Hepatocyte (in vitro differentiated cells): ENCODE results near the gene SPR. TPM values are rescaled to one million over a fixed set of nuclear protein-coding genes. Genes with fewer than 3 reads are reported as not detected.

Source experiments
- DNase-seq: peaks from one replicate; pipeline ENCODE4 v3.0.0-alpha.2; 2016; ENCODE audit warnings: low spot score
- H2AFZ ChIP-seq: fragments of 200-600 bp; sonication (generic); 2 replicates; pipeline ENCODE4 v1.6.0; 2016; ENCODE audit warnings: antibody characterized with exemption, mild to moderate bottlenecking
- H3K27ac ChIP-seq: fragments of 200-600 bp; sonication (generic); 2 replicates; pipeline ENCODE4 v1.5.1; 2016; ENCODE audit warnings: mild to moderate bottlenecking
- H3K27me3 ChIP-seq: fragments of 200-600 bp; sonication (generic); 2 replicates; pipeline ENCODE4 v1.6.1; 2016
- H3K36me3 ChIP-seq: fragments of 200-600 bp; sonication (generic); replicated peaks from 2 replicates; pipeline ENCODE4 v1.5.1; 2016; ENCODE audit warnings: low read depth; ENCODE audit not compliant: insufficient read depth
- H3K4me1 ChIP-seq: fragments of 200-600 bp; sonication (generic); 2 replicates; pipeline ENCODE4 v1.5.1; 2016; ENCODE audit warnings: mild to moderate bottlenecking, moderate library complexity; ENCODE audit not compliant: insufficient read depth
- H3K4me2 ChIP-seq: fragments of 200-600 bp; sonication (generic); 2 replicates; pipeline ENCODE4 v1.6.0; 2016
- H3K4me3 ChIP-seq: fragments of 200-600 bp; sonication (generic); 2 replicates; pipeline ENCODE4 v1.5.1; 2016; ENCODE audit warnings: mild to moderate bottlenecking
- H3K79me2 ChIP-seq: fragments of 200-600 bp; sonication (generic); 2 replicates; pipeline ENCODE4 v1.6.0; 2017; ENCODE audit warnings: mild to moderate bottlenecking
- H3K9me2 ChIP-seq: fragments of 200-600 bp; sonication (generic); replicated peaks from 2 replicates; pipeline ENCODE4 v1.6.0; 2017; ENCODE audit warnings: mild to moderate bottlenecking; ENCODE audit not compliant: insufficient read depth
- H3K9me3 ChIP-seq: fragments of 200-600 bp; sonication (generic); 2 replicates; pipeline ENCODE4 v1.5.1; 2016; ENCODE audit warnings: low read depth, mild to moderate bottlenecking
- H4K20me1 ChIP-seq: fragments of 200-600 bp; sonication (generic); 2 replicates; pipeline ENCODE4 v1.6.0; 2016; ENCODE audit warnings: mild to moderate bottlenecking; ENCODE audit not compliant: insufficient read depth, poor library complexity, severe bottlenecking
- EZH2 ChIP-seq: fragments of 200-600 bp; sonication (generic); IDR thresholded peaks from 2 replicates; pipeline ENCODE4 v1.6.1; 2016; ENCODE audit warnings: antibody characterized with exemption, mild to moderate bottlenecking, borderline replicate concordance
- EZH2phosphoT487 ChIP-seq: fragments of 200-600 bp; sonication (generic); IDR thresholded peaks from one replicate; pipeline ENCODE4 v1.6.1; 2018; ENCODE audit warnings: antibody characterized with exemption, mild to moderate bottlenecking, low read depth, moderate library complexity; ENCODE audit not compliant: unreplicated experiment, severe bottlenecking
- WGBS: methylation state at CpG from one replicate; pipeline ENCODE4 v1.1.6; 2016; ENCODE audit warnings: low lambda C conversion rate; ENCODE audit errors: missing lambda C conversion rate; 5-methylcytosine and 5-hydroxymethylcytosine counted together
- polyA plus RNA-seq: library from polyadenylated mRNA; unstranded; fragments of >200 nt; fragmentation: Nextera tagmentation; extraction: Ambion mirVana; gene quantifications from 2 replicates; pipeline ENCODE4 v1.2.1, GENCODE V29; 2016
- total RNA-seq: library from RNA; depleted of rRNA; stranded (reverse); fragments of >200 nt; gene quantifications from 2 replicates; pipeline ENCODE4 v1.2.3, GENCODE V29; 2014
- TF ChIP-seq, protein P1 (sequence below): fragments of 200-600 bp; sonication (generic); IDR thresholded peaks from 2 replicates; pipeline ENCODE4 v1.5.1; 2016; ENCODE audit warnings: antibody characterized with exemption, mild to moderate bottlenecking; ENCODE audit not compliant: poor library complexity

Gene SPR
- total and polyA plus RNA-seq, 2 experiments from 2014 or later = 44.8 to 63.3 TPM

DNA sequence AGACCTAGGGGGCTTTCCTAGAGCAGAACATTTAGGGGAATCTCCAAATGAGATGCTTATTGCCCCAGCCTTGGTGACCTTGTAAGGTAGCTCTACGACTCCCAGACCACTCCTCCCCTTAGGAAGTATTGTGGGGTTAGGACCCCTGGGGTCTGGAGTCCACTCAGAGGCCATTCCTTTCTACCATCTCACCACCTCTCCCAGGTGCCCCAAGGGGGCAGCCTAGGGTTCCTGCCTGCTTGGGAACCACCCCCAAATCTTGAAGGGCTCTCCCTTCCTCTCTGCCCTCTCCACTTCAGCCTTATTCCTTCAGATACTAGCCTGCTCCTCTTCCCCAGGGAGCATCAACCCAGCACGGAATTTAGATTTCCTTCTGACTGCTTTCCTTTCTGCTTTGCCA lies 43.9 kb upstream of the SPR start:
- H4K20me1 ChIP-seq = no peaks in the 10 kb centered on the region
- no peak overlapping the region for H3K4me2 ChIP-seq
- TF ChIP-seq, protein P1, sequence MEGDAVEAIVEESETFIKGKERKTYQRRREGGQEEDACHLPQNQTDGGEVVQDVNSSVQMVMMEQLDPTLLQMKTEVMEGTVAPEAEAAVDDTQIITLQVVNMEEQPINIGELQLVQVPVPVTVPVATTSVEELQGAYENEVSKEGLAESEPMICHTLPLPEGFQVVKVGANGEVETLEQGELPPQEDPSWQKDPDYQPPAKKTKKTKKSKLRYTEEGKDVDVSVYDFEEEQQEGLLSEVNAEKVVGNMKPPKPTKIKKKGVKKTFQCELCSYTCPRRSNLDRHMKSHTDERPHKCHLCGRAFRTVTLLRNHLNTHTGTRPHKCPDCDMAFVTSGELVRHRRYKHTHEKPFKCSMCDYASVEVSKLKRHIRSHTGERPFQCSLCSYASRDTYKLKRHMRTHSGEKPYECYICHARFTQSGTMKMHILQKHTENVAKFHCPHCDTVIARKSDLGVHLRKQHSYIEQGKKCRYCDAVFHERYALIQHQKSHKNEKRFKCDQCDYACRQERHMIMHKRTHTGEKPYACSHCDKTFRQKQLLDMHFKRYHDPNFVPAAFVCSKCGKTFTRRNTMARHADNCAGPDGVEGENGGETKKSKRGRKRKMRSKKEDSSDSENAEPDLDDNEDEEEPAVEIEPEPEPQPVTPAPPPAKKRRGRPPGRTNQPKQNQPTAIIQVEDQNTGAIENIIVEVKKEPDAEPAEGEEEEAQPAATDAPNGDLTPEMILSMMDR = no peak
- no peak for TF ChIP-seq EZH2
- TF ChIP-seq EZH2phosphoT487 = no peak
- H3K36me3 ChIP-seq = no peaks in the 10 kb centered on the region
- DNase-seq = no peak
- H2AFZ ChIP-seq = no peak overlapping the region
- H3K9me2 ChIP-seq = no peaks in the 10 kb centered on the region
- H3K27me3 ChIP-seq = no peaks in the 10 kb centered on the region
- H3K27ac ChIP-seq = no peak overlapping the region
- H3K9me3 ChIP-seq = no peaks in the 10 kb centered on the region
- no peaks in the 10 kb centered on the region for H3K4me1 ChIP-seq
- WGBS = 77% methylated on average over 2 of the region's 2 CpGs
- H3K4me3 ChIP-seq = no peak overlapping the region
- H3K79me2 ChIP-seq = no peaks in the 10 kb centered on the region

DNA sequence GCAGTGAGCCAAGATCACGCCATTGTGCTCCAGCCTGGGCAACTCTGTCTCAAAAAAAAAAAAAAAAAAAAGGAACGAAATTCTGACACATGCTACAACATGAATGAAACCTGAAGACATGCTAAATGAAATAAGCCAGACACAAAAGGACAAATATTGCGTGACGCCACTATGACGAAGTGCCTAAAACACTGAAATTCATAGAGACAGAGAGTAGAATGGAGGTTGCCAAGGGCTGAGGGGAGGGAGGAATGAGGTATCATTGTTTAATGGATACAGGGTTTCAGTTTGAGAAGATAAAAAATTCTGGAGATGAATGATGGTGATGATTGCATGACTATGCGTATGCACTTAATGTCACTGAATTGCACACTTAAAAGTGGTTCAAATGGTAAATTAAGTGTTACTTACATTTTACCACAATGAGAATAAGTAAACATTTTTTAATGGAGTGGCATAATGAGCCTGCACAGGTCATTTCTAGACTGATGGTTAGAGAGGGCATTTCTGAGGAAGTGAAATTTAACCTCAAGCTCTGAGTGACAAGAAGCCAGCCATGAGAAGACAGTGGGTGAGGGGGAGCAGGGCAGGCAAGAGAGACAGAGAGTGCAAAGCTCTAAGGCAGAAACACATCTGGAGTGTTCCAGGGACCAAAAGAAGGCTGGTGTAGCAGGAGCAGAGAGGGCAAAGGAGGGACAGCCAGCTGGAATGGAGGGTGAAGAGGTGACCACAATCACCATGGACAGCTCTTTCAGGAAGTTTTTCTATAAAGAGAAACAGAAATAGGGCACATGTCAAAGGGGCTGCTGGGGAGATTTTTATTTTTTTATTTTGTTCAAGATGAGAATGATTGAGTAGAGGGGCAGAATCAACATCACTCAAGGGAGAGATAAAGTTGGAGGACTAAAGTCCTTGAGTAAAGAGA lies 40.8 kb upstream of the SPR start:
- Histone ChIP-seq H3K27ac (no peak overlapping the region), H3K4me2 (no peak overlapping the region), H3K27me3 (no peaks in the 10 kb centered on the region), H3K4me3 (no peak overlapping the region), H3K9me3 (no peaks in the 10 kb centered on the region), H3K36me3 (no peaks in the 10 kb centered on the region), H3K9me2 (no peaks in the 10 kb centered on the region), H3K4me1 (no peaks in the 10 kb centered on the region), H2AFZ (no peak overlapping the region), H3K79me2 (no peaks in the 10 kb centered on the region), H4K20me1 (no peaks in the 10 kb centered on the region)
- WGBS = 87% methylated on average over 6 of the region's 6 CpGs
- TF ChIP-seq EZH2 = no peak
- TF ChIP-seq, protein P1 = no peak
- no peak for TF ChIP-seq EZH2phosphoT487
- DNase-seq = no peak

DNA sequence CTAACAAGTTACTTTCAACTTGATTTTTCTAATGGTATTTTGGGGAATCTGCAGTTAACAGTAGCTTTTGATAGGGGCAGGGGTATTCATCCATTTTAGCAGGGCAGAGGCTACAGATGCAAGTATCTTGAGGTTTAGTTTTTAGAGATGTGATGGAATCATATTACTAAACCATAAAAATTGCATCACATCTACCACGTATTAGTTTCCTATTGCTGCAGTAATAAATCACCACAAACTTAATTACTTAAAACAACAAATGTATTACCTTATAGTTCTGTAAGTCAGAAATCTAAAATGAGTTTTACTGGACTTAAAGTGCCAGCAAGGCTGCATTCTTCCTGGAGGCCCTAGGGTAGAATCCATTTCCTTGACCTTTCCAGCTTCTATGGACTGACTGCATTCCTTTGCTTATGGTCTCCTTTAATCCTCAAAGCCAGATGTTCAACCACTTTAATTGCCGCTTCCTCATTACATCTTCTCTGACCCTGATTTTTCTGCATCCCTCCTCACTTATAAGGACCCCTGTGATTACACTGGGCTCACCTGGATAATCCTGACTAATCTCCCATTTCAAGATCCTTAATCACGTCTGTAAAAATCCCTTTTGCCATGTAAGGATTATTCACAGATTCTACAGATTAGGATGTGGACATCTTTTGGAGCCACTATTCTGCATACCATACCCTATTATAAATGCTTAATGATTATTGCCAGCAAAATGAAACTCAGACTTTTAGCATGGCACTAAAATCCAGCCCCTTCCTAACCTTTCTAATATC lies 39.5 kb upstream of the SPR start:
- 39% methylated on average over 3 of the region's 3 CpGs for WGBS

More for the DNA sequence above, 39.5 kb upstream of the SPR start:
- no peak overlapping the region for H3K4me2 ChIP-seq
- no peak for TF ChIP-seq EZH2
- TF ChIP-seq, protein P1 = no peak
- no peak for TF ChIP-seq EZH2phosphoT487
- H4K20me1 ChIP-seq = no peaks in the 10 kb centered on the region
- DNase-seq = no peak
- no peaks in the 10 kb centered on the region for H3K9me3 ChIP-seq
- no peaks in the 10 kb centered on the region for H3K79me2 ChIP-seq
- no peaks in the 10 kb centered on the region for H3K27me3 ChIP-seq
- H3K9me2 ChIP-seq = no peaks in the 10 kb centered on the region
- no peaks in the 10 kb centered on the region for H3K4me1 ChIP-seq
- H3K36me3 ChIP-seq = no peaks in the 10 kb centered on the region
- H2AFZ ChIP-seq = no peak overlapping the region
- no peak overlapping the region for H3K4me3 ChIP-seq
- H3K27ac ChIP-seq = no peak overlapping the region
